Tibial nerve (tissue), 4 donors: Measurements from ENCODE around the gene CPSF6.

Source experiments
- CTCF ChIP-seq, 5 experiments: fragments of 200-600 bp in 3 of 5; fragments of 450-650 bp in 2 of 5; sonication (generic) in 3 of 5; IDR thresholded peaks; one replicate each; pipeline ENCODE4 v1.5.1; 2016 to 2019; ENCODE audit warnings: antibody characterized with exemption in 5 of 5, mild to moderate bottlenecking in 3 of 5, moderate library complexity in 2 of 5
- EP300 ChIP-seq, 2 donors: sonication (generic); formaldehyde crosslinking; IDR thresholded peaks; one replicate each; pipeline ENCODE4 v1.6.1; 2017; ENCODE audit warnings: antibody characterized with exemption in 2 of 2, mild to moderate bottlenecking in 1 of 2
- POLR2A ChIP-seq, 2 donors: fragments of 450-650 bp; IDR thresholded peaks; one replicate each; pipeline ENCODE4 v1.6.1; 2017; ENCODE audit warnings: antibody characterized with exemption in 2 of 2, mild to moderate bottlenecking in 2 of 2, moderate library complexity in 2 of 2

GRCh38 chr12:69254862-69255261, 15.5 kb downstream of the CPSF6 start:
- TF ChIP-seq CTCF (IDR thresholded peaks at IDR 0.05) (no peak), EP300 (IDR thresholded peaks at IDR 0.05) (no peak), POLR2A (IDR thresholded peaks at IDR 0.05) (no peak)
